Panc1 (cell line): ENCODE data around the gene JAG1.

Experiments
- POLR2AphosphoS5 ChIP-seq: IDR thresholded peaks from 2 replicates; pipeline ENCODE4 v1.6.1; 2012; ENCODE audit warnings: mild to moderate bottlenecking, low read depth, low read length, moderate library complexity
- TF ChIP-seq, protein P1 (sequence below): fragments of 450-650 bp; IDR thresholded peaks from 2 replicates; pipeline ENCODE4 v1.5.1; 2017; ENCODE audit warnings: mild to moderate bottlenecking

- TF ChIP-seq, protein P1, sequence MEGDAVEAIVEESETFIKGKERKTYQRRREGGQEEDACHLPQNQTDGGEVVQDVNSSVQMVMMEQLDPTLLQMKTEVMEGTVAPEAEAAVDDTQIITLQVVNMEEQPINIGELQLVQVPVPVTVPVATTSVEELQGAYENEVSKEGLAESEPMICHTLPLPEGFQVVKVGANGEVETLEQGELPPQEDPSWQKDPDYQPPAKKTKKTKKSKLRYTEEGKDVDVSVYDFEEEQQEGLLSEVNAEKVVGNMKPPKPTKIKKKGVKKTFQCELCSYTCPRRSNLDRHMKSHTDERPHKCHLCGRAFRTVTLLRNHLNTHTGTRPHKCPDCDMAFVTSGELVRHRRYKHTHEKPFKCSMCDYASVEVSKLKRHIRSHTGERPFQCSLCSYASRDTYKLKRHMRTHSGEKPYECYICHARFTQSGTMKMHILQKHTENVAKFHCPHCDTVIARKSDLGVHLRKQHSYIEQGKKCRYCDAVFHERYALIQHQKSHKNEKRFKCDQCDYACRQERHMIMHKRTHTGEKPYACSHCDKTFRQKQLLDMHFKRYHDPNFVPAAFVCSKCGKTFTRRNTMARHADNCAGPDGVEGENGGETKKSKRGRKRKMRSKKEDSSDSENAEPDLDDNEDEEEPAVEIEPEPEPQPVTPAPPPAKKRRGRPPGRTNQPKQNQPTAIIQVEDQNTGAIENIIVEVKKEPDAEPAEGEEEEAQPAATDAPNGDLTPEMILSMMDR, result no peak
- TF ChIP-seq POLR2AphosphoS5, result no peak
Measured at GRCh38 chr20:10597637-10598036, 76.2 kb downstream of the JAG1 start.
